NCI-H69 (cell line): ENCODE measurements around the gene HPS3.
"Not testable (repeated sequence)": the region's sequence is repeated elsewhere in the genome, so short reads cannot be mapped to it uniquely, and the experiment has no call there.

Experiments used
- DNase-seq: peaks from one replicate; lab custom pipeline; 2025; lab: John Stamatoyannopoulos, UW

The HPS3 gene, protein sequence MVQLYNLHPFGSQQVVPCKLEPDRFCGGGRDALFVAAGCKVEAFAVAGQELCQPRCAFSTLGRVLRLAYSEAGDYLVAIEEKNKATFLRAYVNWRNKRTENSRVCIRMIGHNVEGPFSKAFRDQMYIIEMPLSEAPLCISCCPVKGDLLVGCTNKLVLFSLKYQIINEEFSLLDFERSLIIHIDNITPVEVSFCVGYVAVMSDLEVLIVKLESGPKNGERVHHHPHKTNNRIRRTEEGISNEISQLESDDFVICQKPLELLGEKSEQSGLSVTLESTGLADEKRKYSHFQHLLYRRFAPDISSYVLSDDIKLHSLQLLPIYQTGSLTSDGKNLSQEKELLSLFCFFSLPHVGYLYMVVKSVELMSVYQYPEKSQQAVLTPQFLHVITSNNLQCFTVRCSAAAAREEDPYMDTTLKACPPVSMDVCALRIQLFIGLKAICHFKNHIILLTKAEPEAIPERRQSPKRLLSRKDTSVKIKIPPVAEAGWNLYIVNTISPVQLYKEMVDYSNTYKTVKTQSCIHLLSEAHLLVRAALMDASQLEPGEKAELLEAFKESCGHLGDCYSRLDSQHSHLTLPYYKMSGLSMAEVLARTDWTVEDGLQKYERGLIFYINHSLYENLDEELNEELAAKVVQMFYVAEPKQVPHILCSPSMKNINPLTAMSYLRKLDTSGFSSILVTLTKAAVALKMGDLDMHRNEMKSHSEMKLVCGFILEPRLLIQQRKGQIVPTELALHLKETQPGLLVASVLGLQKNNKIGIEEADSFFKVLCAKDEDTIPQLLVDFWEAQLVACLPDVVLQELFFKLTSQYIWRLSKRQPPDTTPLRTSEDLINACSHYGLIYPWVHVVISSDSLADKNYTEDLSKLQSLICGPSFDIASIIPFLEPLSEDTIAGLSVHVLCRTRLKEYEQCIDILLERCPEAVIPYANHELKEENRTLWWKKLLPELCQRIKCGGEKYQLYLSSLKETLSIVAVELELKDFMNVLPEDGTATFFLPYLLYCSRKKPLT

DNA sequence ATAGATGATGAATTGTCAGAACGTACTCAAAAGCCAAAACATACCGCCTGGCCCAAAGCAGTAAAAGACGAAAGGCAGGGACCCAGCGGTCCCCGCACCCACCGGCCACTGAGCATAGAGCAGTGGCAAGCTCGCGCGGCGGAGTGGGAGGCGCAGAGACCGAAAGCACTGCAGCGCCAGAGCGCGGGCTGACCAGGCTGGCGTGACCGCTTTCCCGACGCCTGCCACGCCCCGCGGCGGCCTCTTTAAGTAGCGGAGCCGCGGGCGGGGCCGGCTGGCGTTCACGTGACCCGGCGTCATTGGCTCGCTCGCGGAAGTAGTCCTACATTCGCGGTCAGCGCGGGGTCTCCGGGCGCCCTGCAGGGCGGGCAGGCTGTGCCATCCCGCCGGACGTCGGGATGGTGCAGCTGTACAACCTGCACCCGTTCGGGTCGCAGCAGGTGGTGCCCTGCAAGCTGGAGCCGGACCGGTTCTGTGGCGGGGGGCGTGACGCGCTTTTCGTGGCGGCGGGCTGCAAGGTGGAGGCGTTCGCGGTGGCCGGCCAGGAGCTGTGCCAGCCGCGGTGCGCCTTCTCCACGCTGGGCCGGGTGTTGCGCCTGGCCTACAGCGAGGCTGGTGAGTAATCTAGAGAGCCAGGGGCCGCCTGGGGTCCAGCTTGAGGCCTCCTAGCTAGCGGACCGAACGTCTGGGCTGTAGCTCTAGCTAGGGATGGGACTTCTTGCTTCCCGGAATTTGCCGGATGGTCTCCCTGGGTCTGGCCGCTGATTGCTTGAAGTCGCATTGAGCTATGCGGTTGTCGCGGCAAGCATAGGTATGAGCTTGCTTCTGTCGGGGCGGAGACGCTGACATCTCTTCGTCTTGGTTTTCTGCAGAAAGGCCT, at the start of gene HPS3:
HPS3 (plus strand) TSS at position 313 of the 880 bp plus-strand sequence; CDS start at position 399, 86 bp downstream.
- DNase-seq, result peak; percentile 92

DNA sequence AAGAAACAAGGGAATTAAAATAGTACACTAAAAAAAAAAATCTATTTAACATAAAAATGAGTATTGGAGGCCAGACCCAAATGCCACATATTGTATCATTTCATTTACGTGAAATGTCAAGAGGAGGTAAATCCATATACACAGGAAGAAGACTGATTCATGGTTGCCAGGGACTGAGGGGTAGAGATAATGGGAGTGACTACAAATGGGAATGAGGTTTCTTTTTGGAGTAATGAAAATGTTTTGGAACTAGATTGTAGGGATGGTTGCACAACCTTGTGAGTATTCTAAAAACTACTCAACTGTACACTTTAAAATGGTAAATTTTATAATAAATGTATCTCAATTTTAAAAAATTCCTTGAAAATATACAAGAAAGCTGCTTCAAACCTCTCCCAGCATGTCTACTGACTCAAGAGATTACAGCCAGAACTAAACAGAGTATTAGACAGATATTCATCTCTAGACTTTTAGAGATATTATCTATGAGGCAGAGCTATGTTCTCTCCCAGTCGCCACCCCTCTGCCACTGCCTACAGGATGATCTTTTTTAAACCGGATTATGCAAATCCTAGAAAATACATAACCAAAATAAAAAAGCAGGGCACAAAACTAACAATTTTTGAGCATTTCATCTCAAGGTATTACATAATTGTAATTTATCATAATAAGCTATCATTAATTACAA, 49.3 kb upstream of the HPS3 start:
- no peak for DNase-seq

DNA sequence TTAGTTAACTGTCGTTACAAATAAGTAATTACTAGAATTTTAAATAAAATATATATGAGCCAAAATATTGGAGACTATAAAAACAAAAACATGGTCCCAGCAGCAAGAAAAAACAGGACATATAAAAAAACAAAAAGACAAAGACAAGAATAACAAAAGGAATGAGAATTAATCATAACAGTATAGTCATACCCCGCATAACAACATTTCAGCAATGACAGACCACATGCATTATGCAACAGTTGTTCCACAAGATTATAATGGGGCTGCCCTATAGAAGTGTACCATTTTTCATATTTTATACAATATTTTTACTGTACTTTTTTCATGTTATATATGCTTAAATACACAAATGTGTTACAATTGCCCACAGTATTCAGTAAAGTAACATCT, 48.7 kb upstream of the HPS3 start:
- no peak for DNase-seq

DNA sequence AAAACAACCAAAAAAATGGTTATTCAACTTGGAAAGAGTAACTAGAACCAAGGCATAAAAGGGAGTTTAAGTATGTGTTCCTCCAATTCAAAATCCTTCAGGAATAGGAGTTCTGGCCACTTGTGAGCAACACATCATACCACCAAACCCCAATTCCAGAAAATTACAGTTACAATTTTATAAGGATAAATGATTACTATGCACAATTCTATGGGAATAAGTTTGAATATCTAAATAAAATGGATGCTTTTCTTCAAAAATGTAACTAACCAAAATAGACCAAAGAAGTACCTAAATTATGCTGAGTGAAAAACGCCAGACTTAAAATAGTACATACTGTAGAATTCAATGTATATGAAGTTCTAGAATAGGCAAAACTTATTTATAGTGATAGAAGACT, 47.7 kb upstream of the HPS3 start:
- no peak for DNase-seq

DNA sequence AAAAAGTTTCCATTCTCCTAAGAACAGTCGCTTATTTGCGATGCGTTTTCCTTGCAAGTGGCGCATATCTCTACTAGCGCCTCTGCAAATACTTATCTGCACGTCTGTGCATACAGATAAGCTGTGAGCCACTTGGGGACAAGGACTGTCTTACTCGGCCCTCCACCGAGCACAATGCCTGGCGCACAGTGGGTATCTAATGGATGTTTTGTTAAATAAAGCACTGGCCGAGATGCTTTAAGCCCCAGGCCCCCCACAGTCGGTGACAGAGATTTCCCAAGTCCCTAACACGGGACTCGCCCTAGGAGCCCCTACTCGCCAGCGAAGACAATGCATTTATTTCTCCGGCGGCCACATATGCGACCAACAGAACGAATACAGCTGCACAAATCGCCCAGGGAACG, 43.6 kb upstream of the HPS3 start:
- peak; percentile 46 for DNase-seq

DNA sequence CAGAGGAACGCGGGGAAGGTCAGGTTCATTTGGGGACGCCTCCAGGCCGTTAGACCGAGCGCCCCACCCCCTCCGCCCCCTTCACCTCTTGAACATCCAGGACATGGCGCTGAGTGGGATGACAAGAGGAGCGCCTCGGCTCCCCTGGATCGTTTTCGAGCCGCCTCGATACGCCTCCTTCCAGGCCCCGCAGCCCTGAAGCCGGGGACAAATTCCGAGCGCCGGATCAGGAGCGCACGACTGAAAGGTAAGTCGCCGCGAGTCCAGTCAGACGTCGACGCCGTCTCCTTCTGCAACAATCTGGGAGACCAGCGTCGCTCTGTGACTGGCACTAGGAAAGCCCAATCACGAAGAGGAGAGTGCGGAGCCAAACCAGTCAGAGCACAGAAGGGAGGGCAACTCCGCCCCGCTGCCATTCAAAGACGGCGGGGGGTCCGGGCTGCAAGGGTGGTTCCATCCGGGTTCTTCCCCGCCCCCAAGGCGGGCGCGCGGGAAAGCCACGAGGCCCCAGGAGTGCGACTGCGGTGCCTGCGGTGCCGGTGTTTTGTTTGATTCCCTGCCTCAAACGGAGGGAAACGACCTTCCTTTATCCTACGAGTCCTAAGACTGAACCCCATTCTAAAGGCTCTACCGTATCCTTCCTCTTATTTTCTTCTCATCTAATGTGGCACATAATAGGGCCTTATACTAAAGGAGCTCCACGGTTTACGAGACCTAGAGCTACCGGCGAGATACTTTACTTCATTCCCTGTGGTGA, 43.0 kb upstream of the HPS3 start, which contains the start of gene HLTF:
HLTF (minus strand) TSS at position 302 of the 757 bp plus-strand sequence; CDS start at position 105, 197 bp downstream.
- DNase-seq, result peak; percentile 79

DNA sequence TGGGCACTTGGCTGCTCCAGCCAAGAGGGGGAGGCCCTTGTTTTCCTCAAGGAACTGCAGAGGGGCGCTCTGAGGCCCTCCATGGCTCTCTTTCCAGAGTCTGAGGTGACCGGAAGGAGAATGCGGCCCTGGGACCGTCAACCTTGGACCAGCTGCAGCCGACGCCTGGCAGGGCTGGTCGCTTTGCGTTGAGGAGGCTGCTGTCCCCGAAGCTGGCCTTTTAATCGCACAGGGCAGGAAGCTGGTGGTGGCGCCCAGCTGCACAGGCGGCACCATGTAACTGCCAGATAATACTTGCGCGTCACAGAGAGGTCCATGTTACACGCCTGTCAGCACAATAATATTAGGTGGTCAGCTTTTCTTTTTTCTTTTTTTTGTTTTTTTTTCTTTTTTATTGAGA, 42.2 kb upstream of the HPS3 start:
- DNase-seq, result no peak

DNA sequence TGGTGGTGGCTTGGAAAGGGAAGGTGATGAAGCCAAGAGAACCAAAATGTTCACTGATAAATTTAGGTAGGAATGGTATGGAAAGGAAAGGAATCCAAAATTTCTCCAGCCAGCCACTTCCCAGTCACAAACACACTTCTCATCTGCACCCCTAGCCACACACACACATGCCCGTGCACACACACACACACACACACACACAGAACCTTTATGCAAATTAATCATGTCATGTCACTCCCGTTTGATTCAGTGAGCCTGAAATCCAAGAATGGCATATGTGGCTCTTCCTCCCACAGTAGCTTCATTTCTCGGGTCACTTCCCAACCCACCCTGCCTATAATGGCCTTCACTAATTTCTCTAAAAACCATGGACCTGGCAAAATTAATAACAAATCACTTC, 40.0 kb upstream of the HPS3 start:
- DNase-seq, result no peak

DNA sequence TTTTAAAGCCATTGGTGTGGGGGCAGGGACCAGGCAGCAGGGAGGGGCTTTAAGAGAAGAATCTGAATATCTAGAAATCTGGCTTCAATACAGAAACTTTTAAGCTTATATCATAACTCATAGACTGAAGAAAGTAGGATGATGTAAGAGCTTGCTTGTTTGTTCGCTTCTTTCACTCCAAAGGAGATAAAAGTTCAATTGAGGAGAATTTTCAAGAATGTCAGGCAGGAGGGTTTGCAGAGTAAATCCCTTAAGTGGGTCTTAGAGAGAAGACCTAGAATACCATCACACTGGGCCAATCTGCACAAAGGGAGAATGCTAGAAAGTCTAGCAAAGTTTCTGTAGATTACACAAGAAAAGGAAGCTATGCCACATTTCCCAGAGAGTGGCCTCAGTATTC, 39.0 kb upstream of the HPS3 start:
- no peak for DNase-seq

DNA sequence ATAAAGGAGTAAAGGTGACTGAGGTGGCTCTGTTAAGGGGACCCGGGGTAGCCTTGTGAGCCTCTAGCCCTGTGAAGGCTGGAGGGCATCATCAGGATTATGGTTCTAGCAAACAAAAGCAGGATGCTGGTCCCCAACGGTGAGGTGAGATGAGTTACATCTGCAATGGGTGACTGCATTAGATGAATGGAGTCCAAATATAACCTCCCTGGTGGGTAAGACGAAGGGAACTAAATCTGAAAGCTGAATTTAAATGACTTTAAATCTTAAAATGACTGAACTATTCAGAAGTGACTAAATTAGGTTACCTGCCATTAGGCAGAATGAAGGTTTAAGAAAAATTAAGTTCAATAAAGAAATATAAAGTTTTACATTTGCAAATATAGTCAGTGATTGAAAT, 38.5 kb upstream of the HPS3 start:
- DNase-seq, result peak; percentile 2

DNA sequence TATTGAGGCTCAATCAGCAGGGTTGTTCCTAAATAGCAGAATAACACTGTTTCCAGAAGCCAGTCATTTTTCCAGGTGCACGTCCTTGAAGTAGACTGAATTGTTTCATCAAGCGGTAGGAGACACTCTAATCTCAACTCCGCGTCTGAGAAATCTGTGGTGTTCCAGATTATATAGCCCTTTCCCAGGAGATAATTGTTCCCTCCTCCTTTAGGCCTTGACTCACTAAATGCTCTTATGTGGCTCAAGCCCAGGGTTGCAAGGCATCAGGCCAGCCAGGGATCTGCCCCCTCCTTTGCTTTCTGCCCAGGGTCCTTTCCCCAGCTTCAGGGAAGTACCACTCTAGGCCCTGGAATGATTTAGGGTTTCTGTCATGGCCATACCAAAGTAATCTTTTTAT, 37.5 kb upstream of the HPS3 start:
- no peak for DNase-seq

DNA sequence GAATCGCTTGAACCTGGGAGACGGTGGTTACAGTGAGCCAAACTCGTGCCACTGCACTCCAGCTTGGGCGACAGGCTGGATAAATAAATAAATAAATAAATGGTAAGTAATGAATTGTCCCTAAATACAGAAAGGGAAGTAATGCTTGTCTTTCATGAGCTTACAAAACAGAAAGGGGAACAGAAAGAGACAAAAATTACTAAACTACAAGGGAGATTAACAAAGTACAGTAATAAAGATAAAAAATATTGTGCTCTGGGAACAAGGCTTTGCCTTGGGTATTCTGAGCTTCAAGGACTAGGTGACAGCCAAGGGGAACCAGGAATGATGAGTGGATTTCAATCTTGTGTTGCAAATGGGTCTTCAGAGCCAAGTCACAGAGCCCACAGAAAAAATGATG, 34.0 kb upstream of the HPS3 start:
- DNase-seq, result no peak

DNA sequence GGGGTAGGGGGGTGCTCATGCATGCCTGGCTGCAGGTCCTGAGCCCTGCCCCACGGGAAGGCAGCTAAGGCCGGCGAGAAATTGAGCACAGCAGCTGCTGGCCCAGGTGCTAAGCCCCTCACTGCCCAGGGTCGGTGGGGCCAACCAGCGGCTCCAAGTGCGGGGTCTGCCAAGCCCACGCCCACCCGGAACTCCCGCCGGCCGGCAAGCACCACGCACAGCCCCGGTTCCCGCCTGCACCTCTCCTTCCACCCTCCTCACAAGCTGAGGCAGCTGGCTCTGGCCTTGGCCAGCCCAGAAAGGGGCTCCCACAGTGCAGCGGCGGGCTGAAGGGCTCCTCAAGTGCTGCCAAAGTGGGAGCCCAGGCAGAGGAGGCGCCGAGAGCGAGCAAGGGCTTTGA, 31.5 kb upstream of the HPS3 start:
- DNase-seq, result not testable (repeated sequence)

DNA sequence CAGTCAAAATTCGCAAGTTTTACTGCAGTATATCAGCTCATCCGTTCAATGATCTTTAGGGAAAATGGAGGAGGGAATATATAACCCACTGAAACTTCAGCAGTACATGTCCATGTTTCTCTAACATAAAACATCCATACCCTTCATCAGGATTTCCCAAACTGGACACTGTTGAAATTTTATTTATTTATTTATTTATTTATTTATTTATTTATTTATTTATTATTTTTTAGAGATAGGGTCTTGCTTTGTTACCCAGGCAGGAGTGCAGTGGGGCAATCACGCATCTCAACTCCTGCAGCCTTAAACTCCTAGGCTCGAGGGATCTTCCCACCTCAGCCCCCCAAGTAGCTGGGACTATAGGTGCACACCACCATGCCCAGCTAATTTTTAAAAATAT, 28.3 kb upstream of the HPS3 start:
- DNase-seq, result no peak

DNA sequence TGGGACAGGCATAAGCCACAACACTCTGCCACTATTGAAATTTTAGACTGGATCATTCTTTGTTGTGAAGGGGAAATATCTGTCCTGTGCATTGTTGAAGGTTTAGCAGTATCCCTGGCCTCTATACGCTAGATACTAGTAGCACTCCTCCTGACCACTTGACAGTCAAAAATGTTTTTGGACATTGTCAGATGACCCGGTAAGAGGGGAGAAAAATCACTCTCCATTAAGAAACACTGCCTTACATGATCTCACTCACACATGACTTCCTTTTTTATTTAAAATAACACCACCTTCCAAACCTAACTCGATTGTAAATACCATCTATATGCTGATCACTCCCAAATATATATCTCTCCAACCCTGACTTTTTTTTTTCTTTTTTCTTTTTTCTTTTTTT, 27.8 kb upstream of the HPS3 start:
- no peak for DNase-seq

DNA sequence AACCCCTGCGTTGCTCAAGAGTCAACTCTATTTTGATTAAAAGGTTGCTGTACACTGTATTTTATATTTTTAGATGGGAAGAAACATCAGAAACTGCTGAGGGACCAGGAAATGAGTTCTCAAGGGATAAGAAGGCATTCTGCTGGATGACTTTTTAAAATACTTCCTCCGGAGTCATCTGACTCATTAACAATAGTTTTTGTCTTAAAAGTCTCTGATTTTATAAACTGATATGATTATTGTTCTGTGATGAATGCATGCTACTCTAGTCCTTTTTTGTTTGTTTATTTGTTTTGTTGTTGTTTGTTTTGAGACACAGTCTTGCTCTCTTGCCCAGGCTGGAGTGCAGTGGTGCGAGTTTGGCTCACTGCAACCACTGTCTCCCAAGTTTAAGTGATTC, 25.0 kb upstream of the HPS3 start:
- no peak for DNase-seq

DNA sequence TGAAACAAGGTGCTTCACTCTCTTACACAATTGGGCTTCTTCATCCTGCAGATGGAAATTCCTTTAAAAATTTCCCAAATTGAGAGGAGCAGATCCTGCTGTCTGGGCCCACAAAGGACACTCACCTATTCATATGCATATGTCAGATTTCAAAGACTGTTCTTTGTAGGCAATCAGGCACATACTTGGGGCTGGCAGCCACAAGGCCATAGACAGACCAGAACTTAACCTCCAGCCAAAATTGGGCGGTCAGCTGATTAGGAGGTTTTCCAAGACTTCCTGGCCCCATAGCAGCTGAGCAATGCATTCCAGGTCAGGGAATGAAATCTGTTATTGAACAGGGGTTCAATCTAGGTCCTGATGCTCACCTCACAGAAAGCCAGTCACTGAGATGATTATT, 15.0 kb upstream of the HPS3 start:
- DNase-seq, result no peak

DNA sequence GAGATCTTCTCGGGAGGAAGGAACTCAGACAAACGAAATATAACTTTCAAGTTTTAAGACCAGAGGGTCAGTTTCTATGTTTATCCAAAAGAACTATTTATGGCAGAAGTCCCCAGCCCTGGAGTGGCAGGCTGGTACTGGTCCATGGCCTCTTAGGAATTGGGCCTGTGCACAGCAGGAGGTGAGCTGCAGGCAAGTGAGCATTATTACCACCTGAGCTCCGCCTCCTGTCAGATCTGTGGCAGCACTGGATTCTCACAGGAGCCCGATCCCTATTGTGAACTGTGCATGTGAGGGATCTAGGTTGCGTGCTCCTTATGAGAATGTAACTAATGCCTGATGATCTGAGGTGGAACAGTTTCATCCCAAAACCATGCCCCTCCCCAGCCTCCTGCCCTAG, 14.3 kb upstream of the HPS3 start:
- DNase-seq, result no peak

DNA sequence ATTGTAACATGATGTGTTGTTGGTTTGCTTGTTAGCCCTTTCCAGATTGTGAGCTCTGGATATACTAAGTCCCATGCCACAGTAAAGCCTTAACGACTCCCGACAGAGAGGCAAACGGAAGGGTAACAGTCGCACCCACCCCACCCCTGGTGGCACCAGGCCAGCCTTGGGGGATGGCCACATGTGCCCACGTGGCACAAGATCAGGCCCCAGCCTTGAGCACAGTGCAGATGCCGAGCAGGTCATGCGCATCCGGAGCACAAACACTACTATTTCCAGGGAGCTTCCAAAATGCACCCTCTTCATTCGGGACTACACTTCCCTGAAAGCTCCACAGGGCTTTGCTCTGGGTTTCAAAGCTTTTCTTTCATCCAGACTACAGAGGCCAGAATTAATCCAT, 10.7 kb upstream of the HPS3 start:
- DNase-seq, result no peak

DNA sequence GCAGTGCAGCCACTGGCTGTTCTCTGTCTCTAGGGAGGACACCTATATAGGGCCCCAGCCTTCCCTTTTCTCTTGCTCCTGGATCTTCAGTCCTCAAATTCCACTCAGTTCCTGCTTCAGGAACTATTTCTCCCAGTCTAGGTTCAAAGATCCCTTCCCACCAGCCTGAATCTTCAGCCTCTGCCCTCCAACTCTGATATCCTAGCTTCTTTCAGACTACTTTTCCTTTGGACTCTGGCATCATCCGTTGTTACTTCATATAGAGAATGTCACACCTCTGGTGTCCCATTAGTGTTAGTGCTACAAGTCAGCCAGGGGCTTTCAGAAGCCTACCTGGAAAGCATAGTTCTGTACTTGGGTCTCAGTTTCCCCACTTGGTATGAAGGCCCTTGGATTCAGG, 10.0 kb upstream of the HPS3 start:
- no peak for DNase-seq
